ENCODE measurements around the gene RETN. TPM values are rescaled to one million over a fixed set of nuclear protein-coding genes. Genes with fewer than 3 reads are reported as not detected.

RETN gene
- polyA plus RNA-seq, 1 of the 3 experiments (the other 2 are of a cell fraction): not detected

DNA sequence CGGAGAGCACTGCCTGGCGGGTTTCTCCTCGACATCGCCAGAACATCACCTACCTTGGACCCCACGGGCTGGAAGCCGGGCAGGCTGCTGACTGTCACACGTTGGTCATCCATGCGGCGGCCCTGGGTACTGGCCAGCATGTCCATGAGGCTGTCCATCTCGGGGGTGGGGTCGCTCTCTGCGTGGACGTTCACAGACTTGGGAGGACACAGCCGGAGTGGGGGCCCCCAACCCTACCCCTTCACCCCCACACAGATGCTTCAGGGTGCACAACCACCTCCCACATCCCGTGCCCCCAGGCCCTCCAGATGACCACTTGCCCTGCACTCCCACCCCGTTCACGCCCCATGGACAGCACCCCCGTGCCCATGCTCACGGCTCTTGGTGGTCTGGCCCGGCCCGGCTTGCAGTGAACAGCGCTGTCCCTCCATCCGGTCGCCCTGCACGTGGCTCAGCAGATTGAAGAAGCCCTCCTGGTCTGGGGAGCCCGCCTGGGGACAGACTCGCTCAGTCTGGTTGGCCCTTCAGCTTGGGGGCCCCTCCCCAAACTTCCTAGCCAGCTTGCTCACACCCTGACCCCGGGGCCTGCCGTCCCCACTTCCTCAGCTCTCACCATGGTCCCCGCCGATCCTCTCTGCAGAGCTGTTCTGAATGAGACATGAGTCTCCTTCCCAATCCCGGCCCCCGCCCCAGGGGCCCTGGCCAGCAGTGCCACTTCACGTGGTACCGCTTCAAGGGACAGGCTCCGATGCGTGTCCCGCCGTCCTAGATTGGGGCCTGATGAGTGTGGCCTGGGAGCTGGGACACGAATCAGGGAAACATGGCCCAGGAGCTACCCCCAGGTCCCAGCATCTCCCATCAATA is 36.3 kb upstream of the RETN start:
- no peaks in the 10 kb centered on the region for H3K9me3 ChIP-seq
- no peaks in the 10 kb centered on the region for H3F3A ChIP-seq (replicated peaks; ENCODE audit: insufficient read depth)
- 95% methylated on average over 20 of the region's 40 CpGs for WGBS (ENCODE audit: low lambda C conversion rate)
- no peak for TF ChIP-seq SMC3 (IDR thresholded peaks at IDR 0.05; ENCODE audit: low read depth, low read length)
- no peak for TF ChIP-seq GATA2 (CRISPR knock-in tag; IDR thresholded peaks at IDR 0.05)
- no peaks in the 10 kb centered on the region for H3K9me2 ChIP-seq
- no peak overlapping the region for H3K27ac ChIP-seq (ENCODE audit: low read depth in 2 of 2, low read length in 1 of 2)
- H2AFZ ChIP-seq (ENCODE audit: low read depth): no peak overlapping the region
- peaks cover 30% of the 10 kb centered on the region for H3K27me3 ChIP-seq (ENCODE audit: insufficient read depth)
- DNase-seq: no peak
- POLR2A ChIA-PET: no interaction called here
- H4K20me1 ChIP-seq (ENCODE audit: insufficient read depth): 0 out of 2 replicates have a peak, but pooled peaks cover 5% of the 10 kb centered on the region
- CTCF ChIA-PET: interaction anchor here (1.1 to 5.5 kb wide), 3 partner anchors 20 to 1573 kb away, joined by 3 to 25 read pairs (median 6); no protein-coding TSS in a partner anchor
- H3K36me3 ChIP-seq (replicated peaks in 1 of 2; ENCODE audit: control insufficient read depth in 1 of 2, insufficient read depth in 2 of 2, low read length in 1 of 2): no peaks in the 10 kb centered on the region
- no peak overlapping the region for H3K9ac ChIP-seq
- H3K4me1 ChIP-seq (ENCODE audit: control insufficient read depth in 1 of 2, insufficient read depth in 2 of 2, low read depth in 1 of 2, low read length in 1 of 2): peaks cover 8 to 24% of the 10 kb centered on the region in 2 experiments; a peak in 2 of 4 replicates
- H3K4me3 ChIP-seq (ENCODE audit: low read depth in 2 of 2, low read length in 1 of 2): no peak overlapping the region
- no peak overlapping the region for H3K4me2 ChIP-seq
- peaks cover 34% of the 10 kb centered on the region for H3K79me2 ChIP-seq (ENCODE audit: insufficient read depth)

DNA sequence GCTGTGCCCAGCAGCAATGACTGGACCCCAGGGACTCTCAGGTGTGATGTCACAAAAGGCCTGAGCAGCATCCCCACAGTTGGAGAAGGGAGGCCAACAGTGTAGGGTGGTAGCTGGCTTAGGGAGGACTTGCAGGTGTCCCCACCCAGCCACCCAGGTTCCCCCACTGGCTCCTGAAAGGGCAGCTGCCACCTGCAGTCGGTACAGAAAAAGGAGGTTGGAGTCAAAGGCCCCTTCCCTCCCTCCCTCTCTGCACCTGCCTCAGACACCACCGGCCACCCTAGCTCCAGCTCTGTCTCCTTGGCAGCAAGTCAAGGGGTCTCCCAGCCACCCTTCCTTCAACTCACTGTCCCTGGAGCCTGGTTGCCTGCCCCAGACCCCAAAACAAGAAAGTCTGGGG is 35.2 kb upstream of the RETN start, which contains the start of gene PCP2:
Gene PCP2, minus strand, starts transcription at position 22 of the 400 bp plus-strand sequence. CDS start 262 bp downstream, outside the sequence.
- POLR2A ChIA-PET: interaction anchor here (1.1 to 1.2 kb wide), 2 partner anchors 15 to 39 kb away, joined by 3 read pairs; no protein-coding TSS in a partner anchor

More for the DNA sequence above, 35.2 kb upstream of the RETN start, which contains the start of gene PCP2:
- Histone ChIP-seq H3K4me3 (ENCODE audit: low read depth in 2 of 2, low read length in 1 of 2) (no peak within 1 kb of the TSS), H3F3A (replicated peaks; ENCODE audit: insufficient read depth) (no peaks in the 10 kb centered on the region), H3K27ac (ENCODE audit: low read depth in 2 of 2, low read length in 1 of 2) (no peak within 1 kb of the TSS), H3K4me1 (ENCODE audit: control insufficient read depth in 1 of 2, insufficient read depth in 2 of 2, low read depth in 1 of 2, low read length in 1 of 2) (peaks cover 0 to 14% of the 10 kb centered on the region in 2 experiments; a peak in 1 of 4 replicates), H3K79me2 (ENCODE audit: insufficient read depth) (peaks cover 23% of the 10 kb centered on the region), H3K36me3 (replicated peaks in 1 of 2; ENCODE audit: control insufficient read depth in 1 of 2, insufficient read depth in 2 of 2, low read length in 1 of 2) (no peaks in the 10 kb centered on the region), H3K9ac (no peak within 1 kb of the TSS), H3K27me3 (ENCODE audit: insufficient read depth) (peaks cover 37% of the 10 kb centered on the region), H3K4me2 (no peak within 1 kb of the TSS), H3K9me3 (no peaks in the 10 kb centered on the region), H4K20me1 (ENCODE audit: insufficient read depth) (no peaks in the 10 kb centered on the region), H3K9me2 (no peaks in the 10 kb centered on the region), H2AFZ (ENCODE audit: low read depth) (no peak within 1 kb of the TSS)
- no CpG with 5 or more reads among the region's 2 CpGs for WGBS (ENCODE audit: low lambda C conversion rate)
- CTCF ChIA-PET: interaction anchor here (0.6 to 5.5 kb wide), 5 partner anchors 19 to 1572 kb away, joined by 3 to 25 read pairs (median 5); partner anchors contain the start of gene TRAPPC5
- TF ChIP-seq MEF2A (IDR thresholded peaks at IDR 0.05; ENCODE audit: borderline replicate concordance, low read depth): no peak
- no peak for TF ChIP-seq FOXJ3 (CRISPR knock-in tag; IDR thresholded peaks at IDR 0.05)
- TF ChIP-seq, protein P1, sequence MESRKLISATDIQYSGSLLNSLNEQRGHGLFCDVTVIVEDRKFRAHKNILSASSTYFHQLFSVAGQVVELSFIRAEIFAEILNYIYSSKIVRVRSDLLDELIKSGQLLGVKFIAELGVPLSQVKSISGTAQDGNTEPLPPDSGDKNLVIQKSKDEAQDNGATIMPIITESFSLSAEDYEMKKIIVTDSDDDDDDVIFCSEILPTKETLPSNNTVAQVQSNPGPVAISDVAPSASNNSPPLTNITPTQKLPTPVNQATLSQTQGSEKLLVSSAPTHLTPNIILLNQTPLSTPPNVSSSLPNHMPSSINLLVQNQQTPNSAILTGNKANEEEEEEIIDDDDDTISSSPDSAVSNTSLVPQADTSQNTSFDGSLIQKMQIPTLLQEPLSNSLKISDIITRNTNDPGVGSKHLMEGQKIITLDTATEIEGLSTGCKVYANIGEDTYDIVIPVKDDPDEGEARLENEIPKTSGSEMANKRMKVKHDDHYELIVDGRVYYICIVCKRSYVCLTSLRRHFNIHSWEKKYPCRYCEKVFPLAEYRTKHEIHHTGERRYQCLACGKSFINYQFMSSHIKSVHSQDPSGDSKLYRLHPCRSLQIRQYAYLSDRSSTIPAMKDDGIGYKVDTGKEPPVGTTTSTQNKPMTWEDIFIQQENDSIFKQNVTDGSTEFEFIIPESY (IDR thresholded peaks at IDR 0.05; ENCODE audit: borderline replicate concordance, low read depth): no peak
- TF ChIP-seq GABPA (IDR thresholded peaks at IDR 0.05; ENCODE audit: low read depth): no peak
- TF ChIP-seq, protein P2, sequence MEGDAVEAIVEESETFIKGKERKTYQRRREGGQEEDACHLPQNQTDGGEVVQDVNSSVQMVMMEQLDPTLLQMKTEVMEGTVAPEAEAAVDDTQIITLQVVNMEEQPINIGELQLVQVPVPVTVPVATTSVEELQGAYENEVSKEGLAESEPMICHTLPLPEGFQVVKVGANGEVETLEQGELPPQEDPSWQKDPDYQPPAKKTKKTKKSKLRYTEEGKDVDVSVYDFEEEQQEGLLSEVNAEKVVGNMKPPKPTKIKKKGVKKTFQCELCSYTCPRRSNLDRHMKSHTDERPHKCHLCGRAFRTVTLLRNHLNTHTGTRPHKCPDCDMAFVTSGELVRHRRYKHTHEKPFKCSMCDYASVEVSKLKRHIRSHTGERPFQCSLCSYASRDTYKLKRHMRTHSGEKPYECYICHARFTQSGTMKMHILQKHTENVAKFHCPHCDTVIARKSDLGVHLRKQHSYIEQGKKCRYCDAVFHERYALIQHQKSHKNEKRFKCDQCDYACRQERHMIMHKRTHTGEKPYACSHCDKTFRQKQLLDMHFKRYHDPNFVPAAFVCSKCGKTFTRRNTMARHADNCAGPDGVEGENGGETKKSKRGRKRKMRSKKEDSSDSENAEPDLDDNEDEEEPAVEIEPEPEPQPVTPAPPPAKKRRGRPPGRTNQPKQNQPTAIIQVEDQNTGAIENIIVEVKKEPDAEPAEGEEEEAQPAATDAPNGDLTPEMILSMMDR (IDR thresholded peaks at IDR 0.05): no peak
- TF ChIP-seq, protein P3, sequence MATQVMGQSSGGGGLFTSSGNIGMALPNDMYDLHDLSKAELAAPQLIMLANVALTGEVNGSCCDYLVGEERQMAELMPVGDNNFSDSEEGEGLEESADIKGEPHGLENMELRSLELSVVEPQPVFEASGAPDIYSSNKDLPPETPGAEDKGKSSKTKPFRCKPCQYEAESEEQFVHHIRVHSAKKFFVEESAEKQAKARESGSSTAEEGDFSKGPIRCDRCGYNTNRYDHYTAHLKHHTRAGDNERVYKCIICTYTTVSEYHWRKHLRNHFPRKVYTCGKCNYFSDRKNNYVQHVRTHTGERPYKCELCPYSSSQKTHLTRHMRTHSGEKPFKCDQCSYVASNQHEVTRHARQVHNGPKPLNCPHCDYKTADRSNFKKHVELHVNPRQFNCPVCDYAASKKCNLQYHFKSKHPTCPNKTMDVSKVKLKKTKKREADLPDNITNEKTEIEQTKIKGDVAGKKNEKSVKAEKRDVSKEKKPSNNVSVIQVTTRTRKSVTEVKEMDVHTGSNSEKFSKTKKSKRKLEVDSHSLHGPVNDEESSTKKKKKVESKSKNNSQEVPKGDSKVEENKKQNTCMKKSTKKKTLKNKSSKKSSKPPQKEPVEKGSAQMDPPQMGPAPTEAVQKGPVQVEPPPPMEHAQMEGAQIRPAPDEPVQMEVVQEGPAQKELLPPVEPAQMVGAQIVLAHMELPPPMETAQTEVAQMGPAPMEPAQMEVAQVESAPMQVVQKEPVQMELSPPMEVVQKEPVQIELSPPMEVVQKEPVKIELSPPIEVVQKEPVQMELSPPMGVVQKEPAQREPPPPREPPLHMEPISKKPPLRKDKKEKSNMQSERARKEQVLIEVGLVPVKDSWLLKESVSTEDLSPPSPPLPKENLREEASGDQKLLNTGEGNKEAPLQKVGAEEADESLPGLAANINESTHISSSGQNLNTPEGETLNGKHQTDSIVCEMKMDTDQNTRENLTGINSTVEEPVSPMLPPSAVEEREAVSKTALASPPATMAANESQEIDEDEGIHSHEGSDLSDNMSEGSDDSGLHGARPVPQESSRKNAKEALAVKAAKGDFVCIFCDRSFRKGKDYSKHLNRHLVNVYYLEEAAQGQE (IDR thresholded peaks at IDR 0.05; ENCODE audit: low read depth, low read length): no peak
- TF ChIP-seq, protein P4, sequence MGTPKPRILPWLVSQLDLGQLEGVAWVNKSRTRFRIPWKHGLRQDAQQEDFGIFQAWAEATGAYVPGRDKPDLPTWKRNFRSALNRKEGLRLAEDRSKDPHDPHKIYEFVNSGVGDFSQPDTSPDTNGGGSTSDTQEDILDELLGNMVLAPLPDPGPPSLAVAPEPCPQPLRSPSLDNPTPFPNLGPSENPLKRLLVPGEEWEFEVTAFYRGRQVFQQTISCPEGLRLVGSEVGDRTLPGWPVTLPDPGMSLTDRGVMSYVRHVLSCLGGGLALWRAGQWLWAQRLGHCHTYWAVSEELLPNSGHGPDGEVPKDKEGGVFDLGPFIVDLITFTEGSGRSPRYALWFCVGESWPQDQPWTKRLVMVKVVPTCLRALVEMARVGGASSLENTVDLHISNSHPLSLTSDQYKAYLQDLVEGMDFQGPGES (IDR thresholded peaks at IDR 0.05; ENCODE audit: low read depth, low read length): no peak
- TF ChIP-seq NFIC (IDR thresholded peaks at IDR 0.05; ENCODE audit: borderline replicate concordance): no peak
- TF ChIP-seq CHD2 (IDR thresholded peaks at IDR 0.05; ENCODE audit: low read length, partially characterized antibody): no peak
- TF ChIP-seq SMC3 (IDR thresholded peaks at IDR 0.05; ENCODE audit: low read depth, low read length): no peak
- TF ChIP-seq MXI1 (IDR thresholded peaks at IDR 0.05; ENCODE audit: low read depth, low read length): no peak
- TF ChIP-seq GATA2 (CRISPR knock-in tag; IDR thresholded peaks at IDR 0.05): no peak
- TF ChIP-seq EZH2phosphoT487 (IDR thresholded peaks at IDR 0.05; ENCODE audit: borderline replicate concordance, low read depth): no peak
- TF ChIP-seq NRF1 (IDR thresholded peaks at IDR 0.05; ENCODE audit: low read depth, low read length): no peak
- DNase-seq: no peak

Measured in SK-N-SH (cell line).